Stimulated activated CD8-positive, alpha-beta memory T cell treated with anti-CD3 and anti-CD28 coated beads, Interleukin-15, amount 100 ng/mL, for 24 hours (primary cell): ENCODE data around the gene PGBD5.
"Not testable (repeated sequence)": the region's sequence is repeated elsewhere in the genome, so short reads cannot be mapped to it uniquely, and the experiment has no call there.

Experiments
- DNase-seq: peaks from one replicate; pipeline ENCODE4 v3.0.0-alpha.2; 2020; ENCODE audit warnings: low read depth

The PGBD5 gene

GRCh38 chr1:230426246-230427093 is at the start of gene PGBD5:
Gene PGBD5 (minus strand): TSS chr1:230426332. CDS start chr1:230425928, 404 bp downstream.
- peak; percentile 32 for DNase-seq

GRCh38 chr1:230474924-230475323 is 48.8 kb upstream of the PGBD5 start:
- not testable (repeated sequence) for DNase-seq

GRCh38 chr1:230470750-230471149 is 44.6 kb upstream of the PGBD5 start:
- not testable (repeated sequence) for DNase-seq

GRCh38 chr1:230469271-230469670 is 43.1 kb upstream of the PGBD5 start:
- no peak for DNase-seq

- no peak for DNase-seq
These were observed 39.6 kb upstream of the PGBD5 start for GRCh38 chr1:230465691-230466090.

- DNase-seq, result no peak
These were observed 38.5 kb upstream of the PGBD5 start for GRCh38 chr1:230464671-230465070.

GRCh38 chr1:230463760-230464159 is 37.6 kb upstream of the PGBD5 start:
- DNase-seq, result no peak

GRCh38 chr1:230463326-230463725 is 37.2 kb upstream of the PGBD5 start:
- DNase-seq, result no peak

GRCh38 chr1:230459465-230459864 is 33.3 kb upstream of the PGBD5 start:
- no peak for DNase-seq

- DNase-seq, result no peak
These were observed 32.4 kb upstream of the PGBD5 start for GRCh38 chr1:230458509-230458908.

GRCh38 chr1:230456478-230456877 is 30.3 kb upstream of the PGBD5 start:
- DNase-seq, result no peak

GRCh38 chr1:230455291-230455690 is 29.2 kb upstream of the PGBD5 start:
- no peak for DNase-seq

GRCh38 chr1:230453377-230453776 is 27.2 kb upstream of the PGBD5 start:
- DNase-seq, result no peak

GRCh38 chr1:230441183-230442029 is 15.3 kb upstream of the PGBD5 start:
- DNase-seq, result no peak

GRCh38 chr1:230435108-230435507 is 9.0 kb upstream of the PGBD5 start:
- no peak for DNase-seq

GRCh38 chr1:230431527-230431926 is 5.4 kb upstream of the PGBD5 start:
- DNase-seq, result no peak

GRCh38 chr1:230430499-230430898 is 4.4 kb upstream of the PGBD5 start:
- no peak for DNase-seq

- no peak for DNase-seq
These were observed 3.1 kb upstream of the PGBD5 start for GRCh38 chr1:230429067-230429735.

GRCh38 chr1:230427981-230428380 is 1.8 kb upstream of the PGBD5 start:
- DNase-seq, result no peak

GRCh38 chr1:230427094-230427876 is 1.2 kb upstream of the PGBD5 start:
- DNase-seq, result no peak

GRCh38 chr1:230425252-230426091 is 660 bp downstream of the PGBD5 start:
- no peak for DNase-seq
